Cardiac muscle cell (in vitro differentiated cells and primary cell): ENCODE measurements around the gene ASB16. TPM values are rescaled to one million over a fixed set of nuclear protein-coding genes. Genes with fewer than 3 reads are reported as not detected.

ENCODE experiments used
- DNase-seq, 2 donors: peaks; one replicate each; pipeline versions ENCODE4 v3.0.0 to v3.0.0-alpha.2; 2010 to 2017; ENCODE audit warnings: low read depth in 1 of 2, low spot score in 1 of 2
- H3K27ac ChIP-seq: fragments of 200-600 bp; sonication (generic); 2 replicates; pipeline ENCODE4 v1.5.1; 2016
- H3K27me3 ChIP-seq: fragments of 200-600 bp; sonication (generic); 2 replicates; pipeline ENCODE4 v1.6.0; 2016; ENCODE audit warnings: control low read depth
- H3K36me3 ChIP-seq: fragments of 200-600 bp; sonication (generic); 2 replicates; pipeline ENCODE4 v1.5.1; 2016; ENCODE audit warnings: control low read depth
- H3K4me1 ChIP-seq: fragments of 200-600 bp; sonication (generic); 2 replicates; pipeline ENCODE4 v1.8.1; 2017; ENCODE audit warnings: low read depth, mild to moderate bottlenecking, mixed run types
- H3K4me3 ChIP-seq: fragments of 200-600 bp; sonication (generic); 2 replicates; pipeline ENCODE4 v1.5.1; 2016; ENCODE audit warnings: mild to moderate bottlenecking
- H3K9me3 ChIP-seq: fragments of 200-600 bp; sonication (generic); 2 replicates; pipeline ENCODE4 v1.5.1; 2017; ENCODE audit warnings: low read depth, mild to moderate bottlenecking, control low read depth
- CTCF ChIP-seq: IDR thresholded peaks from 2 replicates; pipeline ENCODE4 v1.5.1; 2012; ENCODE audit warnings: low read depth, mild to moderate bottlenecking, low read length
- polyA plus RNA-seq: library from polyadenylated mRNA; unstranded; fragments of >200 nt; fragmentation: Nextera tagmentation; extraction: Ambion mirVana; gene quantifications from 2 replicates; pipeline ENCODE4 v1.2.1, GENCODE V29; 2016
- total RNA-seq: library from RNA; depleted of rRNA; stranded (reverse); fragments of >200 nt; gene quantifications from 2 replicates; pipeline ENCODE4 v1.2.3, GENCODE V29; 2016

The ASB16 gene
- total and polyA plus RNA-seq, 2 experiments from 2014 or later, result 5.5 to 6.4 TPM

- no peak for TF ChIP-seq CTCF
- H3K4me1 ChIP-seq, result peaks cover 16% of the 10 kb centered on the region
These were observed 49.9 kb downstream of the ASB16 start for GRCh38 chr17:44220213-44221083.

GRCh38 chr17:44221084-44221861 is 50.8 kb downstream of the ASB16 start:
- no peaks in the 10 kb centered on the region for H3K27me3 ChIP-seq

More at GRCh38 chr17:44220213-44221083, 49.9 kb downstream of the ASB16 start:
- Histone ChIP-seq H3K27me3 (no peaks in the 10 kb centered on the region), H3K27ac (peak overlapping the region; percentile 98), H3K36me3 (peaks cover 14% of the 10 kb centered on the region), H3K9me3 (no peaks in the 10 kb centered on the region), H3K4me3 (peak overlapping the region; percentile 100)
- DNase-seq, result peak; percentile 68 to 71

GRCh38 chr17:44221862-44222111 is 51.3 kb downstream of the ASB16 start:
- DNase-seq, result no peak
- no peak for TF ChIP-seq CTCF
- H3K27ac ChIP-seq, result peak overlapping the region; percentile 98

More at GRCh38 chr17:44221084-44221861, 50.8 kb downstream of the ASB16 start:
- peak; percentile 87 to 92 for DNase-seq
- Histone ChIP-seq H3K9me3 (no peaks in the 10 kb centered on the region), H3K4me1 (peaks cover 16% of the 10 kb centered on the region), H3K27ac (peak overlapping the region; percentile 98), H3K36me3 (peaks cover 6% of the 10 kb centered on the region), H3K4me3 (peak overlapping the region; percentile 100)
- peak; percentile 9 for TF ChIP-seq CTCF

GRCh38 chr17:44222112-44222869 is 51.8 kb downstream of the ASB16 start:
- TF ChIP-seq CTCF, result peak; percentile 33
- no peaks in the 10 kb centered on the region for H3K36me3 ChIP-seq
- peaks cover 12% of the 10 kb centered on the region for H3K4me1 ChIP-seq
- peak overlapping the region; percentile 98 for H3K27ac ChIP-seq
- no peaks in the 10 kb centered on the region for H3K9me3 ChIP-seq
- H3K27me3 ChIP-seq, result no peaks in the 10 kb centered on the region
- H3K4me3 ChIP-seq, result peak overlapping the region; percentile 100
- peak; percentile 84 to 87 for DNase-seq

More at GRCh38 chr17:44221862-44222111, 51.3 kb downstream of the ASB16 start:
- H3K4me3 ChIP-seq, result peak overlapping the region; percentile 100
- peaks cover 3% of the 10 kb centered on the region for H3K36me3 ChIP-seq
- no peaks in the 10 kb centered on the region for H3K27me3 ChIP-seq
- H3K4me1 ChIP-seq, result peaks cover 16% of the 10 kb centered on the region
- no peaks in the 10 kb centered on the region for H3K9me3 ChIP-seq

GRCh38 chr17:44223541-44224071 is 53.1 kb downstream of the ASB16 start:
- H3K36me3 ChIP-seq, result no peaks in the 10 kb centered on the region
- no peak for TF ChIP-seq CTCF
- peak in 1 of 2 donors; percentile 47 for DNase-seq
- no peaks in the 10 kb centered on the region for H3K27me3 ChIP-seq
- H3K4me1 ChIP-seq, result peaks cover 7% of the 10 kb centered on the region
- H3K4me3 ChIP-seq, result no peak overlapping the region
- H3K9me3 ChIP-seq, result no peaks in the 10 kb centered on the region
- no peak overlapping the region for H3K27ac ChIP-seq
